ENCODE results near the gene FARP1. TPM values are rescaled to one million over a fixed set of nuclear protein-coding genes. Genes with fewer than 3 reads are reported as not detected.

The FARP1 gene
- total RNA-seq, 6 experiments from 2014 or later, result 44.9 to 104 (median 80.0) TPM

DNA sequence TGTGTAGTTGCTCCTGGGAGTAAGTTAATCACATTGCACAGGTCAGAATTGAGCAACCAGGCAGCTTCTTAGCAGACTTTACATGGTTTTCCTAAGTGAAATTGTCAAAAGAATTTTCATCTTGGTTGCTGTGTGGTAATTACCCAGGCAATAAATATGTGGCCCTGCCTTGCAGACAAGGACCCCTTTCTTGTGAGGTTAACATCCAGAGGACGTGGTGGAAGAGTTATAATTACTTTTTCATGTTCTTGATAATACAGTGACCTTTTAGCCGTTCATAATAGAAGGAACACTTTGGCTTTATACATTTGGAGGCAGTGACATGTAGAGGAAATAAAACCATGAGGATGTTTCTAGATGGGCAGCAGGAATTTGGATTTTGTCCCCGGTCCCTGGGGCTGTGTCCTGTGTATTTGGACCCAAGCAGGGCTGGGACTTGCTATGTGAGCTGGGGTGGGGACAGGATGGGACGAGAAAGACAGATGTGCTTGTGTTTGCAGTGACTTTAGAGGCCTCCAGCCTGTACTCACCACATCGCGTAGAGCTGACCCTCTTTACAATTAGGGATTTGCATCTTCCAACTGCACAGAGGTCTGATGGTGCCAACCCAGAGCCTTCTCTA, 277.8 kb downstream of the FARP1 start:
- peaks cover 0 to 37% (median 4%) of the 10 kb centered on the region in 4 donors for H3K36me3 ChIP-seq
- WGBS (ENCODE audit: insufficient coverage, low coverage, low lambda C conversion rate, missing lambda C conversion rate), result 78% methylated on average over 6 of the region's 6 CpGs

DNA sequence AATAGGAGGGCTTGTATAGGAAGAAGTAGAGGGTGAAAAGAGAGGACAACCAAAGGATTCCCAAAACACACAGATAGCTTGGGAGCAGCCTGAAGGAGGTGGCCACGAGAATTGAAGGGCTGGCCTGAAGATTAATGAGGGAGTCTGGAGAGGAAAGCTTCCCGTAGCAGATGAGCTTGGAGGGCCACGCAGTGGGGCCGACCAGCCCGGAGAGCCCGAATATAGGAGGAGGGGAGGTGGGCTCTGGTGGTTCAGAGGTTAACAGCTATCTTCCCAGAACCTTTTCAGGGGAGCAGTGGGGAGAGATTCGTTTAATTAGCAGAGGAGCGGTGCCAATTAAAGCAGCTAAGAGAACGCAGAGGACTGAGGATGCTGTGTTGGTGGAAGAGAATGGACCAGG, 279.2 kb downstream of the FARP1 start:
- Histone ChIP-seq H3K36me3 (peaks cover 0 to 35% (median 5%) of the 10 kb centered on the region in 4 donors), H3K9me3 (no peaks in the 10 kb centered on the region), H3K27me3 (no peaks in the 10 kb centered on the region), H3K4me3 (no peak overlapping the region), H3K27ac (no peak overlapping the region), H3K4me1 (no peaks in the 10 kb centered on the region)
- TF ChIP-seq POLR2A (IDR thresholded peaks at IDR 0.05) (no peak), CTCF (IDR thresholded peaks at IDR 0.05) (no peak)
- intact Hi-C loops (cut with DNase I), result no loop called here
- no peak for DNase-seq
- no peak for ATAC-seq
- 90% methylated on average over 7 of the region's 9 CpGs for WGBS (ENCODE audit: insufficient coverage, low coverage, low lambda C conversion rate, missing lambda C conversion rate)

More for the DNA sequence above, 277.8 kb downstream of the FARP1 start:
- TF ChIP-seq CTCF (IDR thresholded peaks at IDR 0.05) (no peak), POLR2A (IDR thresholded peaks at IDR 0.05) (no peak)
- Histone ChIP-seq H3K27ac (no peak overlapping the region), H3K4me1 (no peaks in the 10 kb centered on the region), H3K4me3 (no peak overlapping the region), H3K27me3 (no peaks in the 10 kb centered on the region), H3K9me3 (no peaks in the 10 kb centered on the region)
- intact Hi-C loops (cut with DNase I), result no loop called here
- ATAC-seq (no peak), DNase-seq (no peak)

GRCh38 chr13:98423417-98423816, 280.5 kb downstream of the FARP1 start:
- H3K4me1 ChIP-seq, result no peaks in the 10 kb centered on the region
- intact Hi-C loops (cut with DNase I), result no loop called here
- H3K27ac ChIP-seq, result no peak overlapping the region
- H3K27me3 ChIP-seq, result no peaks in the 10 kb centered on the region
- 74% methylated on average over 7 of the region's 7 CpGs for WGBS (ENCODE audit: insufficient coverage, low coverage, low lambda C conversion rate, missing lambda C conversion rate)
- no peak overlapping the region for H3K4me3 ChIP-seq
- peaks cover 0 to 30% (median 6%) of the 10 kb centered on the region in 4 donors for H3K36me3 ChIP-seq
- TF ChIP-seq CTCF (IDR thresholded peaks at IDR 0.05) (no peak), POLR2A (IDR thresholded peaks at IDR 0.05) (no peak)
- ATAC-seq (no peak), DNase-seq (no peak)
- H3K9me3 ChIP-seq, result no peaks in the 10 kb centered on the region

DNA sequence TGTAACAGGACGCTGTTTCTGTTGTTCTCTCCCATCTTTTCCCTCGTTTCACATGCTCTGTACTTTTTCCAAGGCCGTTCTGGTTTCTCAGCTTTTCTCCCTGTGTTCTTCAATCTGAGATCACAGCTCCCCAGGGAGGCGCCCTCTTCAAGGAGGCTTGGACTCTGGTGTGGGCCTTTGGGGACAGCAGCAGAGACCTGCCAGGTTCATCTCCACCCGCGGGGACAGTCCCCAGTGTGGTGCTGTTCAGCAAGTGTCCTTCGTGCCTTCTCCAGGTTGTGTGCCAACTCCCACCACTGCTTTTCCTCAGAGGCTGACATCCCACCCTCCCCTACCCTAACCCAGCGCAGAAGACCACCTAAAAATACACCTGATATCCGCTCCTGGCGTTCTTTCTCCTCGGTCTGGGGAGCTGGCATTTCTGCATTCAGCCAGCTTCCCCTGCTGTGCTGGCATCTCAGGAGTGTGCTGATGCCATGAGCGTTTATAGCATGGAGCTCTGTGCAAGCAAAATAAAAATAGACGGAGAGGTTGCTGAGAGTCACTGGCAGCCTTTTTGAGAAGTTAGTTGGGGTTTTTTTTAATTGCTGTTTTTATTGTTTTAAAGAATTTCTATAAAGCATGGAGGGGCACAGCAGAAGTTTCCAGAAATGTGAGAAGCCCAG, 284.6 kb downstream of the FARP1 start:
- no peak for ATAC-seq
- Histone ChIP-seq H3K27ac (no peak overlapping the region), H3K4me3 (no peak overlapping the region), H3K9me3 (no peaks in the 10 kb centered on the region), H3K27me3 (no peaks in the 10 kb centered on the region), H3K36me3 (peaks cover 0 to 23% (median 6%) of the 10 kb centered on the region in 4 donors), H3K4me1 (no peaks in the 10 kb centered on the region)
- no peak for DNase-seq
- WGBS (ENCODE audit: insufficient coverage, low coverage, low lambda C conversion rate, missing lambda C conversion rate), result 88% methylated on average over 10 of the region's 13 CpGs
- no peak for TF ChIP-seq CTCF (IDR thresholded peaks at IDR 0.05)
- no peak for TF ChIP-seq POLR2A (IDR thresholded peaks at IDR 0.05)
- intact Hi-C loops (cut with DNase I), result no loop called here
